Left renal pelvis (tissue), 4 donors: Measurements from ENCODE around the gene PITPNM2. TPM values are rescaled to one million over a fixed set of nuclear protein-coding genes. Genes with fewer than 3 reads are reported as not detected.

Experiments
- DNase-seq, 4 donors: peaks; one replicate each; pipeline ENCODE4 v3.0.0-alpha.2; 2013; ENCODE audit warnings: low read depth in 4 of 4, low spot score in 3 of 4
- polyA plus RNA-seq, 4 donors: library from polyadenylated mRNA; unstranded; fragments of 120-200 nt; gene quantifications; one replicate each; pipeline ENCODE4 v1.2.1, GENCODE V29; 2013; ENCODE audit not compliant: insufficient read length in 4 of 4

PITPNM2 gene
- polyA plus RNA-seq: 1 to 10 TPM; 4.9 to 8.8 (median 6.6) TPM

GRCh38 chr12:123150744-123151456, at the start of gene PITPNM2:
TSS of gene PITPNM2 (minus strand) at chr12:123151090. CDS start at chr12:123034590, 116,500 bp downstream.
- DNase-seq: no peak

DNA sequence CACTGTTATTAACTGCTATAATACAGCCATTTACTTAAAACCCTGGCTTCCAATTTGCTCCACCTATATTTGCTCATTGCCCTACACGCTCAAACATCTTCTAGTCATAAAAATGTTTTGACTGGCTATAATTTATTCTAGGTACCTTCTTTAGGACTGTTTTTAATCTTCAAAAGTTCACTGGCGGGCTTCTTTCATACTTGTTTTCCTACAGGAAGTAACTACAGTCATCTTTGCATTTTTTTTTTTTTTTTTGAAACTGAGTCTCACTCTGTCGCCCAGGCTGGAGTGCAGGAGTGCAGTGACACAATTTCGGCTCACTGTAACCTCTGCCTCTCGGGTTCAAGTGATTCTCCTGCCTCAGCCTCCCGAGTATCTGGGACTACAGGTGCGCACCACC, 49.5 kb upstream of the PITPNM2 start:
- DNase-seq: no peak

DNA sequence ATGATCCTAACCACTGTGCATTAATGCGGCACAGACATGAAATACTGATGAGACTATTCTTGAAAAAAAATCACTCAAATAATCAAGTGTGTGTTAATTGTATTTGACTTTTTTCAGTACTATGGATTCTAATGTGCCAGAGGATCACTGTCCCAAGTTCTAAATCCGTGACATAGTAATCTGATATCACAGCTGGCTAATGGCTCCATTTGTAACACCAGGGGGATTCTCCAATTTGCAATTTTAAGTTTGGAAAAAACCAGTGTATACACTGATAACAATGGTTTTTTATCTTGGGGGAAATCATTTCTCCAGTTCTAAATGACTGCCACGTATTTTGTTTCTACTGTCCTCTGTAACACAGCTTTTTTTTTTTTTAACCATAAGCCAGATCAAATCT, 49.0 kb upstream of the PITPNM2 start:
- no peak for DNase-seq

- DNase-seq: no peak
Observed at GRCh38 chr12:123187637-123188036, 36.7 kb upstream of the PITPNM2 start.

GRCh38 chr12:123180171-123180570, 29.3 kb upstream of the PITPNM2 start:
- DNase-seq: no peak

DNA sequence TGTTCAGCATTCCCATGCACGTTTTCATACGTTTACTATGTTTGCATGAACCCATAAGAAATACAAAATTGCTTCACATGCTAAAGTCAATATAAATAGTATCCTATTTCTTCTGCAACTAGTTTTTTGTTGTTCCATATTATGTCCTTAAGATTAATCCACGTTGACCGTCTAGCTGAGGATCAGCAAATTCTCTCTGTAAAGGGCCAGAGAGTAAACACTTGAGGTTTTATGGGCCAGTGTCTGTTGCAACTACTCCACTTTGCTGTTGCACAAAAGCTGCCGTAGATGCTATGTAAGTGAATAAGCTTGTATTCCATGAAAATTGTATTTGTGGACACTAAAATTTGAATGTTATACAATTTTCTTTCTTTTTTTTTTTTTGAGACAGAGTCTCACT, 21.1 kb upstream of the PITPNM2 start:
- no peak for DNase-seq

DNA sequence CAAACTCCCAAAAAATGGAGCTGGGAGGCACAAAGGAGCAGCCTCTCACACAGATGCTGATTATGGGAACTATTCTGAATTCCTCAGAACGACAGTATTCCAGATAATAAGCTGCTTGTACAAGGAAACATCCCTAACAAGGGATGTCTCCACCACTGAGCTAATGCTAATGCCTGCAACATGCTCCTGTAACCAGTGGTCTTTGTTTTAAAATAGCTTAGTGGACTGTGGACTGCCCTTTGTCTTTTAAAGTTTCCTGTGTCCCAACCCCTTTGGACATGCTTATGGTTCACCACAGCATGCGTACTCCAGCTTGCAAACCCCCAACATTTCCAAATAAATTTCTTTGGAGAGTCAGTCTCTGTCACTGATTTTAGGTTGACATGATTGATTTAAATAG, 16.4 kb upstream of the PITPNM2 start:
- no peak for DNase-seq

- no peak for DNase-seq
Observed at GRCh38 chr12:123165537-123165936, 14.6 kb upstream of the PITPNM2 start.

- no peak for DNase-seq
Observed at GRCh38 chr12:123164710-123165261, 13.9 kb upstream of the PITPNM2 start.

- no peak for DNase-seq
Observed at GRCh38 chr12:123164222-123164621, 13.3 kb upstream of the PITPNM2 start.

- DNase-seq: no peak
Observed at GRCh38 chr12:123163227-123163626, 12.3 kb upstream of the PITPNM2 start.

- DNase-seq: no peak
Observed at GRCh38 chr12:123160801-123161487, 10.1 kb upstream of the PITPNM2 start.

DNA sequence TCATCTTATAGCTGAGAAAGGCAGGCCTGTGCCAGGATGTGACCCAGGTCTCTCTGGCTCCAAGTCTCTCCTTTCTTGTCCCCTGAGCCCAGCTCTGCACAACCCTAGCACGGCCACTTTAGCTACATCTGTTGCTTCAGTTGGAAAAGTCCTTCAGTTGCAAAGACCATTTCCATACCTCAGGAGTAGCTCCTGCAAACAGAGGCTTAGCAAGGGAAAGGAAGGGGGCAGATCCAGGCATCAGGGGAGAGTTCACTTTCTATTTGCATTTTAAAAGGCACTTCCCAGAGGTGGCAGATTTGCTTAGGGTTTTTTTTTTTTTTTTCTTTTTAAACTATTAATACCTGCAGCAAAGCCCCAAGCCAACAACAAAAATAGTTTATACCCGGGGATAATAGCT, 3.0 kb upstream of the PITPNM2 start:
- no peak for DNase-seq

DNA sequence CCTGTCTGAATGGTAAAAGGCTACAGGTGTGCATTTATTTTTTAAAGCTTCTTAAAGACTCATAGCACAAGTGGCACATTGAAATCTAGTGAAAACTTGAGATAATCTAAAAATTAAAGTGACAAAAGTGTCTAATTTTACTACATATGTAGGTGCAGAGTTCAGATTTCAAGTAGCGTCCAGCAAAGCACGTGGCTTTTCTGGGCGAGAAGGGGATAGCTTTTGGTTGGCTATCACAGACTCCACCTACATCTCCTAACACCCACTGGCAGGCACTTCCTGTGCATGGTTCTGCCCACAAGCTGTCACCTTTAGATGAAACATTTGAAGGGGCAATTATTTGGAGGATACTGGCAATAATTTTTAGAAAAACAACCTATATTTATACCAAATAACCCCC, 1.9 kb upstream of the PITPNM2 start:
- DNase-seq: no peak

GRCh38 chr12:123151457-123152454, 866 bp upstream of the PITPNM2 start:
- DNase-seq: no peak

DNA sequence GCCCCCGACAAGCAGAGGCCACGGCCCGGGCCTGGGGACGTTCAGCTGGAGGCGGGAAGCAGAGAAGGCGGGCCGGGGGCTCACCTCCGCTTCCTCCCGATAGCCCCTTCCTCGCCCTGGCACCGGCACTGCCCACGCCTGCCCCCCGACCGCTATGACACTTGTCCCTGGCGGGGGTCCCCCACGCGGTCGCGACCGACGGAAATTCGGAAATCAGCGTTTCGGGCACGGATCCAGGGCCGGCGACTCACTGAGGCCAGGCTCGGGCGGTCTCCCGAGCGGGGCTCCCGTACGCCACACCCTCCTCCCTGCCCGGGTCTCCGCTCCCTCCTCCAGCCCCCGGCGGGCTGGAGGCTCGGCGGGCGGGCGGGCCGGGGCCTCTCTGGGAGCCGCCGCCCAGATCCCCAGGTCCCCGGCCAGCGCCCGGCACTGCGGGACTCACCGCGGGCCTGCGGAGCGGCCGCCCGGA, 581 bp downstream of the PITPNM2 start:
- DNase-seq: no peak

- no peak for DNase-seq
Observed at GRCh38 chr12:123149501-123150274, 1.2 kb downstream of the PITPNM2 start.

- no peak for DNase-seq
Observed at GRCh38 chr12:123149088-123149487, 1.8 kb downstream of the PITPNM2 start.

DNA sequence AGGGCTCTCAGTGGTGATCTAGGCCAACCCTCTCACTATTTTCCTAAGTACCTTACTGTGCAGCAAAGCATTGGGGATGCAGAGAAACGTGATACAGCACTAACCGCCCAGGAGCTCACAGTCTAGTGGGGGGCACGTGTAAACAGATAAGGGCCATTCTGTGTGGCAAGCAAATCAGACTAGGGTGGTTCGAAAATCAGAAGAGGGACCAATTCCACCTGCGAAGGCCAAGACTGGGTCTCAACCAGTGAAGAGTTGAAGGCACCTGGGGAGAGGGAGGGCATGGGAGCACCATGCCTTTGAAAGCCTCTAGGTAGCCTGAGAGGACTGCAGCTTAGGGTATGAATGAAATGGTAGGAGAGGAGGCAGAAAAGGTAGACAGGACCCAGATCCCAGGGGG, 2.2 kb downstream of the PITPNM2 start:
- DNase-seq: no peak

GRCh38 chr12:123148223-123148622, 2.7 kb downstream of the PITPNM2 start:
- DNase-seq: no peak
